ENCODE results near the gene GTF2A1.

GTF2A1 gene

GRCh38 chr14:81177225-81177624 is 43.5 kb downstream of the GTF2A1 start:
- no peak for DNase-seq (ENCODE audit: low spot score)

- peak; percentile 13 for DNase-seq (ENCODE audit: low spot score)
These were observed 44.5 kb downstream of the GTF2A1 start for GRCh38 chr14:81176241-81176640.

- no peak for DNase-seq (ENCODE audit: low spot score)
These were observed 47.9 kb downstream of the GTF2A1 start for GRCh38 chr14:81172881-81173280.

GRCh38 chr14:81172353-81172752 is 48.4 kb downstream of the GTF2A1 start:
- no peak for DNase-seq (ENCODE audit: low spot score)

- no peak for DNase-seq (ENCODE audit: low spot score)
These were observed 49.9 kb downstream of the GTF2A1 start for GRCh38 chr14:81170829-81171195.

GRCh38 chr14:81170104-81170828 is 50.5 kb downstream of the GTF2A1 start:
- DNase-seq (ENCODE audit: low spot score), result peak; percentile 91

- DNase-seq (ENCODE audit: low spot score), result no peak
These were observed 51.1 kb downstream of the GTF2A1 start for GRCh38 chr14:81169711-81170103.

GRCh38 chr14:81169267-81169666 is 51.5 kb downstream of the GTF2A1 start:
- no peak for DNase-seq (ENCODE audit: low spot score)

- DNase-seq (ENCODE audit: low spot score), result no peak
These were observed 54.6 kb downstream of the GTF2A1 start for GRCh38 chr14:81166121-81166520.

GRCh38 chr14:81165188-81165587 is 55.6 kb downstream of the GTF2A1 start:
- no peak for DNase-seq (ENCODE audit: low spot score)

- peak; percentile 53 for DNase-seq (ENCODE audit: low spot score)
These were observed 56.5 kb downstream of the GTF2A1 start for GRCh38 chr14:81164167-81164774.

GRCh38 chr14:81162941-81163340 is 57.8 kb downstream of the GTF2A1 start:
- no peak for DNase-seq (ENCODE audit: low spot score)

GRCh38 chr14:81161749-81162148 is 59.0 kb downstream of the GTF2A1 start:
- DNase-seq (ENCODE audit: low spot score), result no peak

- no peak for DNase-seq (ENCODE audit: low spot score)
These were observed 59.7 kb downstream of the GTF2A1 start for GRCh38 chr14:81161088-81161487.

- no peak for DNase-seq (ENCODE audit: low spot score)
These were observed 63.3 kb downstream of the GTF2A1 start for GRCh38 chr14:81157431-81157830.

- no peak for DNase-seq (ENCODE audit: low spot score)
These were observed 67.6 kb downstream of the GTF2A1 start for GRCh38 chr14:81153187-81153586.

GRCh38 chr14:81148635-81149034 is 72.1 kb downstream of the GTF2A1 start:
- DNase-seq (ENCODE audit: low spot score), result no peak

GRCh38 chr14:81147140-81147897 is 73.4 kb downstream of the GTF2A1 start:
- no peak for DNase-seq (ENCODE audit: low spot score)

- DNase-seq (ENCODE audit: low spot score), result no peak
These were observed 75.7 kb downstream of the GTF2A1 start for GRCh38 chr14:81144824-81145603.

- DNase-seq (ENCODE audit: low spot score), result no peak
These were observed 77.0 kb downstream of the GTF2A1 start for GRCh38 chr14:81143793-81144192.

- DNase-seq (ENCODE audit: low spot score), result no peak
These were observed 79.3 kb downstream of the GTF2A1 start for GRCh38 chr14:81141426-81141825.

GRCh38 chr14:81138429-81138828 is 82.3 kb downstream of the GTF2A1 start:
- no peak for DNase-seq (ENCODE audit: low spot score)
